ENCODE measurements around the gene MKI67. TPM values are rescaled to one million over a fixed set of nuclear protein-coding genes. Genes with fewer than 3 reads are reported as not detected.

Gene MKI67
- total and polyA plus RNA-seq, 10 of the 15 experiments (the other 5 are each of a cell fraction or from before 2014, with no cell fraction given): 22.3 to 183 (median 82.9) TPM

DNA sequence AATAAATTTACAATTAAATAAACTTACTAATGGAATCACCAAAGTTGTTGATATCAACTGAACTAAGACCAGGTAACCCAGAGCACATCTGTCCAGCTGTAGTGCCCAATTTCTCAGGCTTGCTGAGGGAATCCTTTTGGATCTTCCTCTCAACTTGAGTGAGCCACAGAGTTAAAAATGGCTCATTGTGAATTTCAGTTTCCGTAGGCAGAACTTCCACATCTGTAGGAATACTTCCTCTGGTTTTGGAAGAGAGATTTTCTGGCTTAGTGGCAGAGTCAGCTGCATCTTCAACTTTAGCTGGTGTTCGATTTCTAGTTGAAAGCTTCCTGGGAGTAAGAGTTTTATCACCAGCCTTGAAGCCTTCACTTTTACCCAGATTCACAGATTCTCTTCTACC is 11.3 kb downstream of the MKI67 start (continued):
- TF ChIP-seq, protein P1, sequence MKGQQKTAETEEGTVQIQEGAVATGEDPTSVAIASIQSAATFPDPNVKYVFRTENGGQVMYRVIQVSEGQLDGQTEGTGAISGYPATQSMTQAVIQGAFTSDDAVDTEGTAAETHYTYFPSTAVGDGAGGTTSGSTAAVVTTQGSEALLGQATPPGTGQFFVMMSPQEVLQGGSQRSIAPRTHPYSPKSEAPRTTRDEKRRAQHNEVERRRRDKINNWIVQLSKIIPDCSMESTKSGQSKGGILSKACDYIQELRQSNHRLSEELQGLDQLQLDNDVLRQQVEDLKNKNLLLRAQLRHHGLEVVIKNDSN (IDR thresholded peaks at IDR 0.05; ENCODE audit: borderline replicate concordance, extremely low read length, insufficient read depth, low read depth, low read length): no peak
- no peak for TF ChIP-seq ZBTB33 (IDR thresholded peaks at IDR 0.05)
- TF ChIP-seq BACH1 (IDR thresholded peaks at IDR 0.05; ENCODE audit: borderline replicate concordance): no peak
- no peak for TF ChIP-seq MEF2B (IDR thresholded peaks at IDR 0.05; ENCODE audit: partially characterized antibody, poor library complexity, severe bottlenecking)
- no peak for TF ChIP-seq SREBF1 (IDR thresholded peaks at IDR 0.05; ENCODE audit: low read length)
- TF ChIP-seq MYB (IDR thresholded peaks at IDR 0.05; ENCODE audit: borderline replicate concordance, low read depth, low read length): no peak
- no peak for TF ChIP-seq SMAD5 (IDR thresholded peaks at IDR 0.05; ENCODE audit: low read depth)
- no peak for TF ChIP-seq SUZ12 (IDR thresholded peaks at IDR 0.05; ENCODE audit: unreplicated experiment)

- WGBS (ENCODE audit: insufficient coverage, insufficient replicate concordance, low lambda C conversion rate, missing lambda C conversion rate): 94% methylated on average over 13 of the region's 13 CpGs
Observed at GRCh38 chr10:128113026-128113425, 13.2 kb downstream of the MKI67 start.

More at GRCh38 chr10:128113026-128113425, 13.2 kb downstream of the MKI67 start:
- in situ Hi-C loops (cut with MboI): no loop called here
- peaks cover 12% of the 10 kb centered on the region for H3K79me2 ChIP-seq (ENCODE audit: control insufficient read depth, insufficient read depth, low read length)
- H4K20me1 ChIP-seq (ENCODE audit: control insufficient read depth, insufficient read depth): no peaks in the 10 kb centered on the region
- ChIA-PET POLR2A (interaction anchor here (1.0 kb wide), 1 partner anchor 10 kb away, joined by 3 read pairs; no protein-coding TSS in a partner anchor), RAD21 (ENCODE audit: unreplicated experiment) (no interaction called here), CTCF (interaction anchor here (0.7 to 1.0 kb wide), 2 partner anchors 38 to 41 kb away, joined by 3 read pairs; no protein-coding TSS in a partner anchor), SMC1A (ENCODE audit: uncharacterized antibody, unreplicated experiment) (no interaction called here)
- no peak overlapping the region for H3K9ac ChIP-seq (ENCODE audit: control insufficient read depth, insufficient read depth, low read length)
- FAIRE-seq (no peak), DNase-seq (ENCODE audit: low read depth, low spot score) (no peak), ATAC-seq (no peak)
- no peaks in the 10 kb centered on the region for H3K27me3 ChIP-seq (replicated peaks in 1 of 2; ENCODE audit: control insufficient read depth in 2 of 2, insufficient read depth in 2 of 2, low read length in 1 of 2)
- no peak overlapping the region for H3K4me2 ChIP-seq (ENCODE audit: control insufficient read depth, insufficient read depth)
- H3K4me3 ChIP-seq: no peak overlapping the region
- peaks cover 42 to 64% of the 10 kb centered on the region in 2 experiments for H3K36me3 ChIP-seq (ENCODE audit: control insufficient read depth in 2 of 2, insufficient read depth in 2 of 2, low read length in 1 of 2)
- no peaks in the 10 kb centered on the region for H3K9me3 ChIP-seq (replicated peaks; ENCODE audit: control insufficient read depth, insufficient read depth, low read length)
- TF ChIP-seq BMI1 (IDR thresholded peaks at IDR 0.05; ENCODE audit: borderline replicate concordance) (no peak), REST (IDR thresholded peaks at IDR 0.05; ENCODE audit: low read depth, low read length) (peak; percentile 62; the same call in 1 of the 2 replicates)
- no peak overlapping the region for H3K27ac ChIP-seq (ENCODE audit: control insufficient read depth, insufficient read depth)
- BruUV-seq (replicated peaks): no TSS peak
- no peak overlapping the region for H2AFZ ChIP-seq (ENCODE audit: control insufficient read depth, low read depth, low read length)
- intact Hi-C loops (cut with micrococcal nuclease; ENCODE audit: unreplicated experiment): no loop called here
- H3K4me1 ChIP-seq (ENCODE audit: control insufficient read depth, insufficient read depth, low read length): no peaks in the 10 kb centered on the region
